ENCODE measurements around the gene GPC6.

GPC6 gene

GRCh38 chr13:94390881-94391280 is 1164.3 kb downstream of the GPC6 start:
- no peak for TF ChIP-seq CTCF (IDR thresholded peaks at IDR 0.05; ENCODE audit: control insufficient read depth, insufficient read depth, low read depth, low read length, missing control alignments)
- no peak overlapping the region for H3K4me3 ChIP-seq (ENCODE audit: control insufficient read depth, low read depth, low read length)
- no peak for DNase-seq (ENCODE audit: low read depth)

GRCh38 chr13:94394723-94395122 is 1168.1 kb downstream of the GPC6 start:
- no peak overlapping the region for H3K4me3 ChIP-seq (ENCODE audit: control insufficient read depth, low read depth, low read length)
- no peak for DNase-seq (ENCODE audit: low read depth)
- no peak for TF ChIP-seq CTCF (IDR thresholded peaks at IDR 0.05; ENCODE audit: control insufficient read depth, insufficient read depth, low read depth, low read length, missing control alignments)

GRCh38 chr13:94395860-94396259 is 1169.3 kb downstream of the GPC6 start:
- DNase-seq (ENCODE audit: low read depth): no peak
- TF ChIP-seq CTCF (IDR thresholded peaks at IDR 0.05; ENCODE audit: control insufficient read depth, insufficient read depth, low read depth, low read length, missing control alignments): no peak
- no peak overlapping the region for H3K4me3 ChIP-seq (ENCODE audit: control insufficient read depth, low read depth, low read length)

GRCh38 chr13:94399812-94400211 is 1173.2 kb downstream of the GPC6 start:
- TF ChIP-seq CTCF (IDR thresholded peaks at IDR 0.05; ENCODE audit: control insufficient read depth, insufficient read depth, low read depth, low read length, missing control alignments): no peak
- DNase-seq (ENCODE audit: low read depth): no peak
- no peak overlapping the region for H3K4me3 ChIP-seq (ENCODE audit: control insufficient read depth, low read depth, low read length)

- no peak for TF ChIP-seq CTCF (IDR thresholded peaks at IDR 0.05; ENCODE audit: control insufficient read depth, insufficient read depth, low read depth, low read length, missing control alignments)
- H3K4me3 ChIP-seq (ENCODE audit: control insufficient read depth, low read depth, low read length): no peak overlapping the region
- DNase-seq (ENCODE audit: low read depth): no peak
Observed at GRCh38 chr13:94400874-94401273, 1174.3 kb downstream of the GPC6 start.

GRCh38 chr13:94408314-94409036 is 1181.9 kb downstream of the GPC6 start:
- DNase-seq (ENCODE audit: low read depth): no peak
- no peak overlapping the region for H3K4me3 ChIP-seq (ENCODE audit: control insufficient read depth, low read depth, low read length)
- no peak for TF ChIP-seq CTCF (IDR thresholded peaks at IDR 0.05; ENCODE audit: control insufficient read depth, insufficient read depth, low read depth, low read length, missing control alignments)
